ENCODE measurements around the gene LSAMP. TPM values are rescaled to one million over a fixed set of nuclear protein-coding genes. Genes with fewer than 3 reads are reported as not detected.

LSAMP gene
- total RNA-seq, 4 donors from 2014 or later, result 1.3 to 8.3 (median 1.8) TPM

GRCh38 chr3:115814006-115814405 lies 631.3 kb downstream of the LSAMP start:
- Histone ChIP-seq H3K9me3 (no peaks in the 10 kb centered on the region), H3K4me3 (no peak overlapping the region), H3K4me1 (no peaks in the 10 kb centered on the region), H3K36me3 (no peaks in the 10 kb centered on the region), H3K27ac (no peak overlapping the region), H3K27me3 (no peaks in the 10 kb centered on the region)
- TF ChIP-seq POLR2A (IDR thresholded peaks at IDR 0.05), result no peak
- no peak for TF ChIP-seq CTCF (IDR thresholded peaks at IDR 0.05)
- no peak for DNase-seq

GRCh38 chr3:115808816-115809215 lies 636.5 kb downstream of the LSAMP start:
- H3K4me3 ChIP-seq, result no peak overlapping the region
- no peak for TF ChIP-seq CTCF (IDR thresholded peaks at IDR 0.05)
- no peak for TF ChIP-seq POLR2A (IDR thresholded peaks at IDR 0.05)
- no peak for DNase-seq

GRCh38 chr3:115808244-115808643 lies 637.0 kb downstream of the LSAMP start:
- Histone ChIP-seq H3K4me3 (no peak overlapping the region), H3K27ac (no peak overlapping the region), H3K9me3 (no peaks in the 10 kb centered on the region), H3K4me1 (no peaks in the 10 kb centered on the region), H3K27me3 (no peaks in the 10 kb centered on the region), H3K36me3 (no peaks in the 10 kb centered on the region)
- TF ChIP-seq POLR2A (IDR thresholded peaks at IDR 0.05), result no peak
- no peak for TF ChIP-seq CTCF (IDR thresholded peaks at IDR 0.05)
- DNase-seq, result no peak

More at GRCh38 chr3:115808816-115809215, 636.5 kb downstream of the LSAMP start:
- Histone ChIP-seq H3K27ac (no peak overlapping the region), H3K9me3 (no peaks in the 10 kb centered on the region), H3K4me1 (no peaks in the 10 kb centered on the region), H3K36me3 (no peaks in the 10 kb centered on the region), H3K27me3 (no peaks in the 10 kb centered on the region)

- H3K27ac ChIP-seq, result no peak overlapping the region
- TF ChIP-seq CTCF (IDR thresholded peaks at IDR 0.05) (no peak), POLR2A (IDR thresholded peaks at IDR 0.05) (no peak)
These were observed 638.8 kb downstream of the LSAMP start for GRCh38 chr3:115806501-115806900.

GRCh38 chr3:115805520-115805919 lies 639.8 kb downstream of the LSAMP start:
- Histone ChIP-seq H3K27me3 (no peaks in the 10 kb centered on the region), H3K27ac (no peak overlapping the region), H3K4me1 (no peaks in the 10 kb centered on the region), H3K4me3 (no peak overlapping the region), H3K36me3 (no peaks in the 10 kb centered on the region), H3K9me3 (no peaks in the 10 kb centered on the region)
- DNase-seq, result no peak
- TF ChIP-seq POLR2A (IDR thresholded peaks at IDR 0.05) (no peak), CTCF (IDR thresholded peaks at IDR 0.05) (no peak)

More at GRCh38 chr3:115806501-115806900, 638.8 kb downstream of the LSAMP start:
- Histone ChIP-seq H3K36me3 (no peaks in the 10 kb centered on the region), H3K4me1 (no peaks in the 10 kb centered on the region), H3K4me3 (no peak overlapping the region), H3K9me3 (no peaks in the 10 kb centered on the region), H3K27me3 (no peaks in the 10 kb centered on the region)
- no peak for DNase-seq

- Histone ChIP-seq H3K27ac (no peak overlapping the region), H3K4me3 (no peak overlapping the region), H3K9me3 (no peaks in the 10 kb centered on the region), H3K27me3 (no peaks in the 10 kb centered on the region), H3K4me1 (no peaks in the 10 kb centered on the region), H3K36me3 (no peaks in the 10 kb centered on the region)
- DNase-seq, result no peak
- TF ChIP-seq CTCF (IDR thresholded peaks at IDR 0.05) (no peak), POLR2A (IDR thresholded peaks at IDR 0.05) (no peak)
These were observed 640.6 kb downstream of the LSAMP start for GRCh38 chr3:115804713-115805119.
